Endothelial cell of umbilical vein (primary cell): Measurements from ENCODE around the gene ARHGEF28. TPM values are rescaled to one million over a fixed set of nuclear protein-coding genes. Genes with fewer than 3 reads are reported as not detected.

ENCODE experiments used
- BruUV-seq: library from RNA; stranded (reverse); fragments of 400-500 nt; replicated peaks from 2 replicates; lab custom pipeline; 2021; lab: Mats Ljungman, UMichigan
- CTCF ChIA-PET: fragments of 300-600, 350-600 bp; sonication (Branson Sonifier 250); formaldehyde crosslinking; loops from one replicate; lab custom pipeline; 2021; ENCODE audit warnings: antibody characterized with exemption, inconsistent platforms; lab: Charles Lee
- POLR2A ChIA-PET: fragments of 300-600, 350-600 bp; sonication (Branson Sonifier 250); formaldehyde crosslinking; loops from one replicate; lab custom pipeline; 2021; ENCODE audit warnings: antibody characterized with exemption, inconsistent platforms; lab: Charles Lee
- DNase-seq: peaks from one replicate; pipeline ENCODE4 v3.0.0-alpha.2; 2011; ENCODE audit warnings: low read depth, low spot score
- FAIRE-seq: peaks from 2 replicates; lab custom pipeline; 2011; peaks lifted over from hg19 to GRCh38; lab: Jason Lieb, UNC
- H2AFZ ChIP-seq: 2 replicates; pipeline ENCODE4 v1.6.0; 2012; ENCODE audit warnings: low read depth, low read length, control low read depth, inconsistent platforms
- H3K27ac ChIP-seq: 2 replicates; pipeline ENCODE4 v1.5.1; 2011; ENCODE audit warnings: low read depth, mild to moderate bottlenecking, control low read depth, low read length, moderate library complexity; ENCODE audit not compliant: insufficient read depth
- H3K27me3 ChIP-seq, 2 experiments: 2 replicates each; pipeline versions ENCODE4 v1.6.0 to v1.6.1; 2011; ENCODE audit warnings: low read length in 2 of 2, mixed read lengths in 1 of 2; ENCODE audit not compliant: control insufficient read depth in 2 of 2, insufficient read depth in 2 of 2
- H3K36me3 ChIP-seq, 2 experiments: 2 replicates in 1 of 2; 3 replicates in 1 of 2; pipeline ENCODE4 v1.5.1; 2011; ENCODE audit warnings: low read length in 2 of 2, mild to moderate bottlenecking in 1 of 2, moderate library complexity in 1 of 2; ENCODE audit not compliant: control insufficient read depth in 2 of 2, insufficient read depth in 2 of 2; ENCODE audit errors: extremely low read depth in 1 of 2
- H3K4me1 ChIP-seq: 3 replicates; pipeline ENCODE4 v1.5.1; 2011; ENCODE audit warnings: mild to moderate bottlenecking, low read length; ENCODE audit not compliant: control insufficient read depth, insufficient read depth; ENCODE audit errors: extremely low read depth
- H3K4me2 ChIP-seq: 2 replicates; pipeline ENCODE4 v1.6.1; 2011; ENCODE audit warnings: low read length, control low read depth, mixed read lengths; ENCODE audit not compliant: insufficient read depth
- H3K4me3 ChIP-seq, 3 experiments: fragments of 200-600 bp in 1 of 3; sonication (generic), shearing (Covaris generic) in 1 of 3; replicated peaks in 1 of 3; 2 replicates each; pipeline ENCODE4 v1.5.1; 2011 to 2016; ENCODE audit warnings: control low read depth in 3 of 3, low read length in 3 of 3, mild to moderate bottlenecking in 2 of 3, inconsistent platforms in 1 of 3, low read depth in 1 of 3, moderate library complexity in 1 of 3; ENCODE audit not compliant: insufficient read depth in 1 of 3
- H3K79me2 ChIP-seq: 2 replicates; pipeline ENCODE4 v1.6.0; 2012; ENCODE audit warnings: low read length, inconsistent platforms; ENCODE audit not compliant: control insufficient read depth, insufficient read depth
- H3K9ac ChIP-seq: replicated peaks from 2 replicates; pipeline ENCODE3; 2011; ENCODE audit warnings: low read length, control low read depth; ENCODE audit not compliant: insufficient read depth; ENCODE audit errors: extremely low read depth
- H3K9me1 ChIP-seq: replicated peaks from 3 replicates; pipeline ENCODE4 v1.6.0; 2011; ENCODE audit warnings: mild to moderate bottlenecking, low read length; ENCODE audit not compliant: control insufficient read depth, insufficient read depth; ENCODE audit errors: extremely low read depth
- H3K9me3 ChIP-seq: replicated peaks from 2 replicates; pipeline ENCODE4 v1.5.1; 2012; ENCODE audit warnings: low read length, inconsistent platforms; ENCODE audit not compliant: control insufficient read depth, insufficient read depth
- H4K20me1 ChIP-seq: replicated peaks from 2 replicates; pipeline ENCODE3; 2011; ENCODE audit warnings: mild to moderate bottlenecking, low read length; ENCODE audit not compliant: control insufficient read depth, insufficient read depth; ENCODE audit errors: extremely low read depth
- EZH2 ChIP-seq: IDR thresholded peaks from 2 replicates; pipeline ENCODE4 v1.6.1; 2012; ENCODE audit warnings: borderline replicate concordance, low read depth, mild to moderate bottlenecking, moderate library complexity, low read length, inconsistent platforms; ENCODE audit not compliant: severe bottlenecking
- FOS ChIP-seq: IDR thresholded peaks from 2 replicates; pipeline ENCODE4 v1.6.1; 2011; ENCODE audit warnings: mild to moderate bottlenecking, low read length, moderate library complexity, borderline replicate concordance; ENCODE audit not compliant: insufficient read depth
- GATA2 ChIP-seq: IDR thresholded peaks from 2 replicates; pipeline ENCODE4 v1.7.0; 2011; ENCODE audit warnings: low read depth, mild to moderate bottlenecking, moderate library complexity, mixed read lengths, low read length; ENCODE audit not compliant: insufficient read length, insufficient read depth
- JUN ChIP-seq: IDR thresholded peaks from 2 replicates; pipeline ENCODE4 v1.6.1; 2011; ENCODE audit warnings: borderline replicate concordance, low read depth; ENCODE audit not compliant: insufficient read length, insufficient read depth
- MYC ChIP-seq: IDR thresholded peaks from one replicate; pipeline ENCODE4 v1.6.1; 2011; ENCODE audit warnings: mild to moderate bottlenecking, low read depth, low read length
- POLR2A ChIP-seq: IDR thresholded peaks from 2 replicates; pipeline ENCODE4 v1.6.1; 2012; ENCODE audit warnings: low read depth, mild to moderate bottlenecking, control low read depth, low read length
- POLR2AphosphoS5 ChIP-seq: IDR thresholded peaks from 2 replicates; pipeline ENCODE4 v1.6.1; 2012; ENCODE audit warnings: low read depth, mild to moderate bottlenecking, control low read depth, low read length, moderate library complexity; ENCODE audit not compliant: insufficient read depth
- dilution Hi-C: fragments of 300-500 bp; cut with MboI; formaldehyde crosslinking; loops from one replicate; pipeline ENCODE4 v1.15.0; 2019; ENCODE audit warnings: low sequenced_read_pairs; ENCODE audit not compliant: extremely low pct_ligation_motif_present
- intact Hi-C: fragments of 100-400 bp; cut with micrococcal nuclease; formaldehyde crosslinking; loops from one replicate; pipeline ENCODE4 v1.10.0; 2022
- polyA plus RNA-seq, 4 experiments: library from polyadenylated mRNA; depleted of rRNA in 3 of 4; stranded (reverse) in 3 of 4; unstranded in 1 of 4; fragments of >200 nt; gene quantifications; 2 replicates each; pipeline versions ENCODE4 v1.2.1 to v1.2.3, GENCODE V29; 2011 to 2012; ENCODE audit warnings: missing spikeins in 1 of 4
- total RNA-seq: library from RNA; stranded (reverse); gene quantifications from 2 replicates; pipeline ENCODE4 v1.2.3, GENCODE V29; 2021
- TF ChIP-seq, protein P1 (sequence below): IDR thresholded peaks from 2 replicates; pipeline ENCODE4 v1.6.1; 2011; ENCODE audit not compliant: insufficient read depth, insufficient read length
- TF ChIP-seq, protein P2 (sequence below), 2 donors: IDR thresholded peaks; 1 replicate in 1 of 2; 2 replicates in 1 of 2; pipeline ENCODE4 v1.5.1; 2011; ENCODE audit warnings: low read length in 2 of 2, mild to moderate bottlenecking in 2 of 2, moderate library complexity in 2 of 2, control low read depth in 1 of 2, inconsistent platforms in 1 of 2, low read depth in 1 of 2; ENCODE audit not compliant: insufficient read depth in 1 of 2; ENCODE audit errors: extremely low read depth in 1 of 2

ARHGEF28 gene
- total and polyA plus RNA-seq, 2 donors (not counting 3 experiments of a cell fraction or from before 2014, with no cell fraction given) = 29.5 to 108 TPM

DNA sequence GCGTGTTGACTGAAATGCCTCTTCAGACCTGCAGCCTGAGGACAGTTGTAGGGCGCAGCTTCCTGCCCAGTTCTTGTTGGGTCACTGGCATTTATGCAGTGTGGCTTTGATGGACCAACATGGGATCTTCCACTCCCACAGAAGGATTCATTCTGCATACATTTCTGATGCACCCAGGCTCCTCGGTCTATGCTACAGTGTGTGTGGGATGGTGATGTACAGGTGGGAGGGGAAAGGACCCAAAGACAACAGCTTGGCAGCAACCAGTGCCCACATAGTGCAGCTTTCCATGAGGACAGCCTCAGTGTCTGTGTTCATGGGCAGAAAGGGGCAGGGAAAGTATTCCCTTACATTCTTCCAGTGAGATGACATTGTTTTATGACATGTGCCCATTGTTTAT lies 237.9 kb downstream of the ARHGEF28 start:
- Histone ChIP-seq H3K4me1 (no peaks in the 10 kb centered on the region), H4K20me1 (no peaks in the 10 kb centered on the region)
- BruUV-seq = no TSS peak

More for the DNA sequence above, 237.9 kb downstream of the ARHGEF28 start:
- Histone ChIP-seq H3K4me2 (no peak overlapping the region), H3K27ac (no peak overlapping the region), H2AFZ (no peak overlapping the region), H3K36me3 (peaks cover 25 to 28% of the 10 kb centered on the region in 2 experiments), H3K9me1 (no peaks in the 10 kb centered on the region), H3K9ac (no peak overlapping the region), H3K9me3 (no peaks in the 10 kb centered on the region), H3K27me3 (no peaks in the 10 kb centered on the region), H3K4me3 (no peak overlapping the region), H3K79me2 (peaks cover 2% of the 10 kb centered on the region)
- POLR2A ChIA-PET = no interaction called here
- DNase-seq (no peak), FAIRE-seq (no peak)
- dilution Hi-C loops (no loop called here), intact Hi-C loops (no loop called here)
- CTCF ChIA-PET = interaction anchor here (1.0 to 1.6 kb wide), 2 partner anchors 273 to 305 kb away, joined by 3 to 4 read pairs; no protein-coding TSS in a partner anchor
- TF ChIP-seq GATA2 (no peak), POLR2A (no peak), EZH2 (no peak), FOS (no peak), MYC (no peak), POLR2AphosphoS5 (no peak), JUN (no peak)
- TF ChIP-seq, protein P1, sequence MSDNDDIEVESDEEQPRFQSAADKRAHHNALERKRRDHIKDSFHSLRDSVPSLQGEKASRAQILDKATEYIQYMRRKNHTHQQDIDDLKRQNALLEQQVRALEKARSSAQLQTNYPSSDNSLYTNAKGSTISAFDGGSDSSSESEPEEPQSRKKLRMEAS = no peak
- TF ChIP-seq, protein P2, sequence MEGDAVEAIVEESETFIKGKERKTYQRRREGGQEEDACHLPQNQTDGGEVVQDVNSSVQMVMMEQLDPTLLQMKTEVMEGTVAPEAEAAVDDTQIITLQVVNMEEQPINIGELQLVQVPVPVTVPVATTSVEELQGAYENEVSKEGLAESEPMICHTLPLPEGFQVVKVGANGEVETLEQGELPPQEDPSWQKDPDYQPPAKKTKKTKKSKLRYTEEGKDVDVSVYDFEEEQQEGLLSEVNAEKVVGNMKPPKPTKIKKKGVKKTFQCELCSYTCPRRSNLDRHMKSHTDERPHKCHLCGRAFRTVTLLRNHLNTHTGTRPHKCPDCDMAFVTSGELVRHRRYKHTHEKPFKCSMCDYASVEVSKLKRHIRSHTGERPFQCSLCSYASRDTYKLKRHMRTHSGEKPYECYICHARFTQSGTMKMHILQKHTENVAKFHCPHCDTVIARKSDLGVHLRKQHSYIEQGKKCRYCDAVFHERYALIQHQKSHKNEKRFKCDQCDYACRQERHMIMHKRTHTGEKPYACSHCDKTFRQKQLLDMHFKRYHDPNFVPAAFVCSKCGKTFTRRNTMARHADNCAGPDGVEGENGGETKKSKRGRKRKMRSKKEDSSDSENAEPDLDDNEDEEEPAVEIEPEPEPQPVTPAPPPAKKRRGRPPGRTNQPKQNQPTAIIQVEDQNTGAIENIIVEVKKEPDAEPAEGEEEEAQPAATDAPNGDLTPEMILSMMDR (IDR thresholded peaks at IDR 0.05; ENCODE audit: extremely low read depth in 1 of 2, insufficient read depth in 1 of 2, low read depth in 1 of 2, low read length in 2 of 2) = no peak
